Stomach smooth muscle (tissue), 2 donors: ENCODE measurements around the gene TMBIM4.

Source experiments
- H3K27ac ChIP-seq: one replicate; pipeline ENCODE4 v1.7.0; 2013; ENCODE audit warnings: mild to moderate bottlenecking, low read length, inconsistent platforms
- H3K27me3 ChIP-seq, 2 donors: one replicate each; pipeline ENCODE4 v1.7.0; 2013; ENCODE audit warnings: low read length in 2 of 2; ENCODE audit not compliant: insufficient read depth in 2 of 2, control insufficient read depth in 1 of 2
- H3K36me3 ChIP-seq, 2 donors: one replicate each; pipeline ENCODE4 v1.7.0; 2013; ENCODE audit warnings: low read length in 2 of 2; ENCODE audit not compliant: control insufficient read depth in 2 of 2, insufficient read depth in 2 of 2
- H3K4me1 ChIP-seq: one replicate; pipeline ENCODE4 v1.7.0; 2013; ENCODE audit warnings: low read length; ENCODE audit not compliant: control insufficient read depth, insufficient read depth
- H3K4me3 ChIP-seq, 2 donors: one replicate each; pipeline ENCODE4 v1.7.0; 2013; ENCODE audit warnings: low read length in 2 of 2
- H3K9ac ChIP-seq, 2 donors: one replicate each; pipeline ENCODE4 v1.7.0; 2013; ENCODE audit warnings: low read length in 2 of 2, mild to moderate bottlenecking in 1 of 2
- H3K9me3 ChIP-seq, 2 donors: one replicate each; pipeline ENCODE4 v1.7.0; 2013; ENCODE audit warnings: low read length in 2 of 2; ENCODE audit not compliant: control insufficient read depth in 2 of 2
- donor health status: healthy.
- donor health status: Pancreatic carcinoma.

Gene TMBIM4

DNA sequence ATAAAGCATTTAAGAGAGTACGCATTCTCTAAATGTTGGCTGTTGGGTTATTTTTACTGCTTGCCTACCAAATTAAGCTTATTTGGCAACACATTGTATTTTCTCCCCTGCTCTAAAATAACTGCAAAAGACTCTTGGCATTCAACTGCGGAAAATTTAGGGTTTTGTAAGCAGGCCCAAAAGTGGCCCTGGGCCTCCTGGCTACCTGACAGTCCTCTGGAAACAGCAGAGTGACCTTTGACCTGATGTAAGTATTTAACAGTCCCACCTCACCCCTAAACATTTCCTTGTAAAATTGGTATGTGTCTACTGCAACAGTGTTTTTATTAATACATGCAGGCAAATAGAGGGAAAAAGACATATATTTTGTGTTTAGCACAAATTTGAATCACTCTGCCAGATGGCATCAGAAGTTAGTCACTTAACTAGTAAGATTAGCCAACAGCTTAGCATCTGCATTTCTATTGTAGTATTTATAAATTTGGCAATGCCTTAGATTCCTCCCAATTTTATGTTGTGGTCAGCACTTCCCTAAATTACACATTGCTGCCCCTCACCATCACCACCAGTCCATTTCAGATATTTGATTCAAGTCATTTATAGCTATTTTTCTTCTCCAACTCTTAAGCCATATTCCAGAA is 50.4 kb downstream of the TMBIM4 start:
- Histone ChIP-seq H3K9ac (no peak overlapping the region), H3K4me1 (no peaks in the 10 kb centered on the region), H3K36me3 (peaks cover 9 to 15% of the 10 kb centered on the region in 2 donors), H3K4me3 (no peak overlapping the region), H3K27ac (no peak overlapping the region), H3K9me3 (no peaks in the 10 kb centered on the region), H3K27me3 (no peaks in the 10 kb centered on the region)

DNA sequence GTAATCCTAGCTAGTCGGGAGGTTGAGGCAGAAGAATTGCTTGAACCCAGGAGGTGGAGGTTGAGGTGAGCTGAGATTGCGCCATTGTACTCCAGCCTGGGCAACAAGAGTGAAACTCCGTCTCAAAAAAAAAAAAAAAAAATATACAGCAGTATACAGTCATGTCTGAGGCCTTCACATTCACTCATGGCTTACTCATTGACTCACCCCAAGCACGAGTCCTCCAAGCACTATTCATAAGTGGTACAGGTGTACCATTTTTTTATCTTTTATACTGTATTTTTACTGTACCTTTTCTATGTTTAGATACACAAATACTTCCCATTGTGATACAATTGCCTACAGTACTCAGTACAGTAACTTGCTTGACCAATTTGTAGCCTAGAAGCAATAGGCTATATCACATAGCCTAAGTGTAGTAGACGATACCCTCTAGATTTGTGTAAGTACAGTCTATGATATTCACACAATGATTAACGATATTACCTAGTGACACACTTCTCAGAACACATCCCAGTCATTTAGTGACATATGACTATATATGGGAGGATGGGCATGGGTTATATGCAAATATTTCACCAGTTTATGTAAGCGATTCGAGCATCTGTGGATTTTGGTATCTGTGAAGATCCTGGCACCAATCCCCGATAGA is 51.4 kb downstream of the TMBIM4 start:
- Histone ChIP-seq H3K4me3 (no peak overlapping the region), H3K36me3 (peaks cover 6 to 10% of the 10 kb centered on the region in 2 donors), H3K9ac (no peak overlapping the region), H3K9me3 (no peaks in the 10 kb centered on the region), H3K27ac (no peak overlapping the region), H3K4me1 (no peaks in the 10 kb centered on the region), H3K27me3 (no peaks in the 10 kb centered on the region)

DNA sequence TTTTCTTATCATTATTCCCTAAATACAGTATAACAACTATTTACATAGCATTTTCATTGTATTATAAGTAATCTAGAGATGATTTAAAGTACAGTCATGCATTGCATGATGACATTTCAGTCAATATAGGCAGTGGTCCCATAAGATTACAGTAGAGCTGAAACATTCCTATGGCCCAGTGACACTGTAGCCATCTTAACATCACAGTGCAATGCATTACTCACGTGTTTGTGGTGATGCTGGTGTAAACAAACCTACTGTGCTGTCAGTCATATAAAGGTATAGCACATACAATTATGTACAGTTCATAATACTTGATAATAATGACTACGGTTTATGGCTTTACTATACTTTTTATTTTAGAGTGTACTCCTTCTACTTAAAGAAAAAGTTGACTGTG is 52.6 kb downstream of the TMBIM4 start:
- H3K9ac ChIP-seq: no peak overlapping the region
- no peak overlapping the region for H3K4me3 ChIP-seq
- H3K27me3 ChIP-seq: no peaks in the 10 kb centered on the region
- no peaks in the 10 kb centered on the region for H3K9me3 ChIP-seq
- peaks cover 1 to 4% of the 10 kb centered on the region in 2 donors for H3K36me3 ChIP-seq
- no peak overlapping the region for H3K27ac ChIP-seq
- no peaks in the 10 kb centered on the region for H3K4me1 ChIP-seq

DNA sequence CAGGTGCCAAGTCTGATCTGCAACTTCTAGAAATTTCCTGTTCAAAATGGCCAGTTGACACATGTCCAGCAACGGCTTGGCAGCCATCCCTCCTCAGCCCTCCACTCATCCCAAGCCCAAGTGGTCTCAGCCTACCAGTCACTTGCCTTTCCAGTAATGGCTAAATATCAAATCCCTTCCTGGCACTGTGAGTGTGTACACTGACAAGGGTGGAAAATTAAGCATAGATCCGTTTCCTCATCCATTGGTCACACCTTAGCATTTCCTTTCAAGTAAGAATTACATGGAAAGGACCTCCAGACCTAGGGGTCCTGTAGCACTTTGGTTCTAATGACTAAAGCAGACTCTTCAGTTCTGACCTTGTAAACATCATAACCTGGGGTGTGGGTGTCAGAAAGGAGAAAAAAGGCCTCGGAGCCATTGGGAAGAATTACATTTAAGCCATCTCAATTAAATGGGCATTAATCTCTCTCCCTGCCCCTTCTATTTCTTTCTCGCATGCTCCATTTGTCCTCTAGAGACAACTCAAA is 54.7 kb downstream of the TMBIM4 start:
- no peaks in the 10 kb centered on the region for H3K27me3 ChIP-seq
- no peak overlapping the region for H3K27ac ChIP-seq
- H3K4me3 ChIP-seq: no peak overlapping the region
- H3K36me3 ChIP-seq: peaks cover 0 to 2% of the 10 kb centered on the region in 2 donors
- no peaks in the 10 kb centered on the region for H3K9me3 ChIP-seq
- H3K4me1 ChIP-seq: no peaks in the 10 kb centered on the region
- H3K9ac ChIP-seq: no peak overlapping the region

DNA sequence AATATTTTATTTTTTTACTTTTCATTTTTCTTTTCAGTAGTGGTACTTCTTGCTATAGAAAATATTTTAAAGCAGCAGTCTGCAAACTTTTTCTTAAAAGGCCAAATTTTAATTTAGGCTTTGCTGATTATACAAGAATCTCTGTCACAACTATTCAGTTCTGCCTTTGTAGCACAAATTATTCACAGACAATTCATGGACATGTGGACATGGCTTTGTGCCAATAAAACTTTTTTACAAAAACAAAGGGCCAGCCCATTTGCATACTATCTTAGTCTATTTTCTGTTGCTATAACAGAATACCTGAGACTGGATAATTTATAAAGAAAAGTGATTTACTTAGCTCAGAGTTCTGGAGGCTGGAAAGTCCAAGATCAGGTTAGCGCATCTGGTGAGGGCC is 56.3 kb downstream of the TMBIM4 start:
- Histone ChIP-seq H3K27ac (no peak overlapping the region), H3K9ac (no peak overlapping the region), H3K4me3 (no peak overlapping the region), H3K9me3 (no peaks in the 10 kb centered on the region), H3K27me3 (no peaks in the 10 kb centered on the region), H3K4me1 (no peaks in the 10 kb centered on the region), H3K36me3 (no peaks in the 10 kb centered on the region)

DNA sequence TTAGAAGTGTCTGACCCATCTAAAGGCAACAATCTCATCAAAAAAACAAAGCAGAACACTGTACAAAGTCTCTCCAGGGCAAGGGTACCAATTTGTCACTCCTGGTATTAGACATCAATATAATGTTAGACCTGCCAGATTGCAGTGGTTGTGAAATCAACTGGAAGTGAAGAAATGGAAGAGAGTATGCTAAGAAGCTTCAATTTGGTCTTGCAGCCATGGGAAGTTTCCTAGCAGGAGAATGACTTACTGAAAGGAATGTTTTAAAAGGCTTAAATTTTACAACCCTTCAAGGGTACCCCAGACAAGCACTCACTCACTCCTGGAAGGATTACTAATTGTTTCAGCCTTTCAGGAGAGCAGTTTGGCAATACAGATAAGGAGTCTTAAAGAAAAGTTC is 58.2 kb downstream of the TMBIM4 start:
- no peak overlapping the region for H3K4me3 ChIP-seq
- no peaks in the 10 kb centered on the region for H3K27me3 ChIP-seq
- no peaks in the 10 kb centered on the region for H3K36me3 ChIP-seq
- H3K27ac ChIP-seq: no peak overlapping the region
- no peak overlapping the region for H3K9ac ChIP-seq
- no peaks in the 10 kb centered on the region for H3K4me1 ChIP-seq
- no peaks in the 10 kb centered on the region for H3K9me3 ChIP-seq

DNA sequence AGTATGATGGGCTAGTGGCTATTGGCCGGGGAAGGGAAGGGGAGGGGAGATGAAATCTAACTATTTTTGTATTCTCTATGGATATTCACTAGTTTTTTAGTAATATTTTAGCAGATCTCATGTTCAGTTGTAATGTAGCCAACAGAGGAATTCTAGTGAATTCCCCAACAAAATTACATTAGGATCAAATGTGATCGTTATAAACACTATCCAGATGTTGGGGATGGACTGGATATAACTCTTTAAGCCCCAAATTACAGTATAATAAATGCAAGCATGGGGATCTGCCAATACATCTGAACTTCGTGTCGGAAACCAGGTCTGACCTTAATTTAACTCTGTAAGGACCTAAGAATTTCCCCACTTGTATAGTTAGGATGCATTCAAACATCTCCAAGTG is 60.7 kb downstream of the TMBIM4 start:
- Histone ChIP-seq H3K9ac (no peak overlapping the region), H3K9me3 (no peaks in the 10 kb centered on the region), H3K4me1 (no peaks in the 10 kb centered on the region), H3K36me3 (no peaks in the 10 kb centered on the region), H3K4me3 (no peak overlapping the region), H3K27ac (no peak overlapping the region), H3K27me3 (no peaks in the 10 kb centered on the region)

DNA sequence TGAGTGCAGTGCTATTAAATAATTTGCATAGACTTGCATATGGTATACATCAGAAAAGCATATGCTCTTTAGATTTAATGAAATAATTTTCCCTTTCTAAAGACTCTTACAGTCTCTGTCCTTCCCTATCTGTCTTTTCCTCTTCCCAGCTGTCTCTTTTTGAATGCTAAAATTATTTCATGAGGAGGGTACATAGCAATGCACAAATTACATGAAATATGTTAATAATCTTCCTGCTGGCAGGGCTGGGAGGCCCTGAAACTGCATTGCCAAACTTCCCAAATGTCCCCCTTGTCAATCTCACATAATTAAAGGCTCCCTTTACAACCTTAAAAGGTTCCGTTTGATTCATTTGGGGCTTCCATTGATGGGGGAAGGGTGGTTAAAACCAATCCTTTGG is 61.4 kb downstream of the TMBIM4 start:
- Histone ChIP-seq H3K36me3 (no peaks in the 10 kb centered on the region), H3K9me3 (no peaks in the 10 kb centered on the region), H3K9ac (no peak overlapping the region), H3K27me3 (no peaks in the 10 kb centered on the region), H3K4me1 (no peaks in the 10 kb centered on the region), H3K27ac (no peak overlapping the region), H3K4me3 (no peak overlapping the region)

DNA sequence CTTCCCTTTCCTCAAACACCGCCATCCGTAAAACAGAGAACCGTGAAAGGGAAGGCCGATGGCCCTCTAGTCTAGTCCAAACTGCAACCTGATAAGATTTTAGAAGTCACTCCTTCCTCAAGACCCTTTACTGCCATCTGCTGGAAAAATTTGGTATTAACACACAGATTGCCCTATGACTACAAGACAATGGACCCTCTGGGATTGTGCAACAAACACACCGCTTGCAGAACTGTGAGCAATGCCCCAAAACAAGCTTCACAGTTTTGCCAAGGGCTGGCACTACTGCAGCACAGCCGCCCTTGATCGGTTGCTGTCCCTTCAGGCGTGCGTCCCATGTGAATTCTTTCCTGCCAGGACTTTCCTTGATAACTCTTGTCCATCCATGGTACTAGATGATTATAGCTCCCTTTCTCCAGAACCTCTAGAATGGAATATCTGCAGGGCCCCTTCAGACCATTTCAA is 62.3 kb downstream of the TMBIM4 start:
- Histone ChIP-seq H3K9ac (no peak overlapping the region), H3K4me1 (no peaks in the 10 kb centered on the region)

DNA sequence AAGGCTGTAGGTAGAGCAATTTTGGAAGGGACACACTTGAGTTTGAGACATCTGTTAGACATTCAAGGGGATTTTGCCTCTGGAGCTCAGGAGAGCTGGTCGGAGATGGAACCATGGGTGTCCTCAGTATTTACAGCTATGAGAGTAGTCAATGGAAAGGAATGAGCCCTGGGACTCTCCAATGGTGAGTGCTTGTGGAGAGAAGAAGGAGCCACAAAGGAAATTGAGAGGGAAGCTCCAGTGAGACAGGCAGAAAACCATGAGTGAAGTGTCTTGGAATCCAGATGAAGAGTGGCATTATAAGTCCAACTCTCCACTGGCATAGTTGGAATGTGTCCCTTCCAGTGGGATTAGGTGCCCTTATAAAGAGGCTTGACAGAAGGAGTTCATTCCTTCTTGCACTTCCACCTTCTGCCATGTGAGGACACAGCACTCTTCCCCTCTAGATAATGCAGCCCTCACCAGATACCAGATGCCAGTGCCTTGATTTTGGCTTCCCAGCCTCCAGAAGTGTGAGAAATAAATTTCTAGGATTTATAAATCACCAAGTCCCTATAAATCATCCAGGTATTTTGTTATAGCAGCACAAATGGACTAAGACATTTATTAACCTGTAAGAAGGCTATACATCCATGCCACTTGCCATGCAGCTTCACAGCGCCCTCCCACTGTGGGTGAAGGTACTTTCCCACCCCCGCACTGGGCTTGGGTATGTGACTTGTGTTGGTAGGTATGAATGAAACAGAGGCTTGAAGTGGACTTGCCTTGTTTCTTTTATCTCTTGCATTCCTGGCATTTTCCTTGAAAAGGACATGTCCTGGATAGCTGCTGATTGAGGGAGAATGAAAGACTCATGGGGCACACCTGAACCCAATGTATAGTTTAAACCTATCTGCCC is 66.5 kb downstream of the TMBIM4 start:
- Histone ChIP-seq H3K9ac (no peak overlapping the region), H3K36me3 (no peaks in the 10 kb centered on the region), H3K27me3 (no peaks in the 10 kb centered on the region), H3K9me3 (no peaks in the 10 kb centered on the region), H3K27ac (no peak overlapping the region), H3K4me1 (no peaks in the 10 kb centered on the region), H3K4me3 (no peak overlapping the region)

More for the DNA sequence above, 62.3 kb downstream of the TMBIM4 start:
- Histone ChIP-seq H3K27ac (no peak overlapping the region), H3K27me3 (no peaks in the 10 kb centered on the region), H3K4me3 (no peak overlapping the region), H3K36me3 (no peaks in the 10 kb centered on the region), H3K9me3 (no peaks in the 10 kb centered on the region)
